GM21390 (cell line): ENCODE data around the gene SYNE2.

Experiments
- ATAC-seq: cut with Tn5 transposase; IDR thresholded peaks from one replicate; pipeline ENCODE4 v1.9.1; 2021; ENCODE audit not compliant: unreplicated experiment

The SYNE2 gene

GRCh38 chr14:64185184-64185583, 332.4 kb downstream of the SYNE2 start:
- ATAC-seq, result no peak

GRCh38 chr14:64186231-64187129, 333.7 kb downstream of the SYNE2 start:
- ATAC-seq, result no peak

GRCh38 chr14:64187331-64187730, 334.5 kb downstream of the SYNE2 start:
- ATAC-seq, result no peak

GRCh38 chr14:64190974-64191502, 338.2 kb downstream of the SYNE2 start:
- no peak for ATAC-seq

GRCh38 chr14:64191756-64192155, 339.0 kb downstream of the SYNE2 start:
- no peak for ATAC-seq

GRCh38 chr14:64193821-64194220, 341.0 kb downstream of the SYNE2 start:
- no peak for ATAC-seq

GRCh38 chr14:64194404-64194803, 341.6 kb downstream of the SYNE2 start:
- no peak for ATAC-seq

- no peak for ATAC-seq
Observed at GRCh38 chr14:64195199-64195598, 342.4 kb downstream of the SYNE2 start.

GRCh38 chr14:64196056-64196455, 343.3 kb downstream of the SYNE2 start:
- no peak for ATAC-seq

- ATAC-seq, result peak; percentile 42
Observed at GRCh38 chr14:64196814-64197411, 344.1 kb downstream of the SYNE2 start.

- no peak for ATAC-seq
Observed at GRCh38 chr14:64197996-64198395, 345.2 kb downstream of the SYNE2 start.

GRCh38 chr14:64198486-64198885, 345.7 kb downstream of the SYNE2 start:
- ATAC-seq, result no peak

- no peak for ATAC-seq
Observed at GRCh38 chr14:64200170-64200569, 347.4 kb downstream of the SYNE2 start.

GRCh38 chr14:64201296-64201695, 348.5 kb downstream of the SYNE2 start:
- ATAC-seq, result no peak

- ATAC-seq, result no peak
Observed at GRCh38 chr14:64201921-64202545, 349.2 kb downstream of the SYNE2 start.

GRCh38 chr14:64202716-64203115, 349.9 kb downstream of the SYNE2 start:
- ATAC-seq, result no peak

GRCh38 chr14:64203366-64204006, 350.7 kb downstream of the SYNE2 start:
- no peak for ATAC-seq

GRCh38 chr14:64208261-64208660, 355.5 kb downstream of the SYNE2 start:
- no peak for ATAC-seq

GRCh38 chr14:64208981-64209380, 356.2 kb downstream of the SYNE2 start:
- no peak for ATAC-seq

- no peak for ATAC-seq
Observed at GRCh38 chr14:64209444-64210131, 356.8 kb downstream of the SYNE2 start.

- no peak for ATAC-seq
Observed at GRCh38 chr14:64210216-64210615, 357.4 kb downstream of the SYNE2 start.
